Fibroblast of the aortic adventitia (primary cell): ENCODE results near the gene PDGFA. TPM values are rescaled to one million over a fixed set of nuclear protein-coding genes. Genes with fewer than 3 reads are reported as not detected.

Source experiments
- DNase-seq: peaks from one replicate; pipeline ENCODE4 v3.0.0-alpha.2; 2010; ENCODE audit warnings: low read depth
- H3K4me3 ChIP-seq: 2 replicates; pipeline ENCODE4 v1.5.1; 2011; ENCODE audit warnings: low read depth, mild to moderate bottlenecking, control low read depth, low read length, moderate library complexity
- CTCF ChIP-seq: IDR thresholded peaks from 2 replicates; pipeline ENCODE4 v1.5.1; 2011; ENCODE audit warnings: mild to moderate bottlenecking, low read length, control low read depth, inconsistent platforms; ENCODE audit not compliant: insufficient read depth
- total RNA-seq: library from RNA; depleted of rRNA; stranded (reverse); fragments of >200 nt; gene quantifications from 2 replicates; pipeline ENCODE4 v1.2.3, GENCODE V29; 2012; ENCODE audit warnings: low replicate concordance

PDGFA gene
- total RNA-seq, 1 donor = 4.1 TPM

- no peak for DNase-seq
- H3K4me3 ChIP-seq = no peak overlapping the region
- no peak for TF ChIP-seq CTCF
These were observed 5.2 kb upstream of the PDGFA start for GRCh38 chr7:524800-525199.

GRCh38 chr7:523347-524336, 4.0 kb upstream of the PDGFA start:
- no peak for TF ChIP-seq CTCF
- DNase-seq = no peak
- H3K4me3 ChIP-seq = no peak overlapping the region

GRCh38 chr7:522951-523314, 3.3 kb upstream of the PDGFA start:
- TF ChIP-seq CTCF = no peak
- no peak for DNase-seq
- no peak overlapping the region for H3K4me3 ChIP-seq

- H3K4me3 ChIP-seq = peak overlapping the region; percentile 53
- TF ChIP-seq CTCF = no peak
- DNase-seq = peak; percentile 39
These were observed 2.7 kb upstream of the PDGFA start for GRCh38 chr7:522071-522950.

- no peak for TF ChIP-seq CTCF
- H3K4me3 ChIP-seq = peak overlapping the region; percentile 53
- DNase-seq = peak; percentile 22
These were observed 1.8 kb upstream of the PDGFA start for GRCh38 chr7:521221-522070.

- TF ChIP-seq CTCF = no peak
- peak overlapping the region; percentile 25 for H3K4me3 ChIP-seq
- no peak for DNase-seq
These were observed 986 bp upstream of the PDGFA start for GRCh38 chr7:520503-521161.
